SK-N-MC (cell line): ENCODE measurements around the gene GDE1.

Experiments used
- EZH2 ChIP-seq: fragments of 200-600 bp; sonication (generic); IDR thresholded peaks from one replicate; pipeline ENCODE4 v1.6.1; 2017; ENCODE audit warnings: antibody characterized with exemption
- POLR2AphosphoS5 ChIP-seq: IDR thresholded peaks from 2 replicates; pipeline ENCODE4 v1.6.1; 2012; ENCODE audit warnings: mild to moderate bottlenecking, low read depth, low read length, borderline replicate concordance

- TF ChIP-seq POLR2AphosphoS5 (no peak), EZH2 (no peak)
Observed at GRCh38 chr16:19502395-19503131, 19.3 kb downstream of the GDE1 start.
